ENCODE measurements around the gene TOR1AIP2.
A peak's percentile ranks its signal among the peaks of the same experiment; 100 is the strongest.
"Not testable (repeated sequence)": the region's sequence is repeated elsewhere in the genome, so short reads cannot be mapped to it uniquely, and the experiment has no call there.

The TOR1AIP2 gene

DNA sequence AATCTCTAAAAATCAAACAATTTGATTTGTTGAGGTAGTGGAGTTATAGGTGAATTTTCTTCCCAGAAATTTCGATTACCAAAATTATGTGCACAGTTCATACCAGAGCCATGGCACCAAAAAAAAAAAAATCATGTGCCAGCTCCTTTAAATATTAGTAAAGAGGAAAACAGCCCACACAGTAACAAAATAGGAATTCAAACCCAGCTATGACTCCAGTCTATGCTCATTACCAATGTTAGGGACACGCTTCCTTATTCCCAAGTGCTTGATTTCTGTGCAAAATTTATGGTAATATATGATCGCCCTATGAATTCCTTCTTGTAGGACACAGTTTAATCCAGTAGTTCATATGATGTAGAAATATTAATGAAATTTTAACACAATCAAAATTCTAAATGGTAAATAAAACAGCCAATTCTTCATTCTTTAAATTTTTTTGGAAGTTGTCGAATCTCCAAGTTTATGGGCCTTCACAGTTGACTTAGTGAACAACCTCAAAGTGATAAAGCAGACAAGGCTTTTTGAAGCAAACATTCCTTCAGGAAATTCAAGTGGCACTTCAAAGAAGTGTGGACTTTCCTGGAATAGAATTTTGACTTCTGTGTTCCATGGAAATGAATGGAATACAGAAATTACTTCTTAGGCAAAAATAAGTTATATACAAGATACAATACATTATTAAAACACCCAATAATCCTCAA is 1.9 kb downstream of the TOR1AIP2 start:
- DNase-seq (ENCODE audit: low spot score): no peak

DNA sequence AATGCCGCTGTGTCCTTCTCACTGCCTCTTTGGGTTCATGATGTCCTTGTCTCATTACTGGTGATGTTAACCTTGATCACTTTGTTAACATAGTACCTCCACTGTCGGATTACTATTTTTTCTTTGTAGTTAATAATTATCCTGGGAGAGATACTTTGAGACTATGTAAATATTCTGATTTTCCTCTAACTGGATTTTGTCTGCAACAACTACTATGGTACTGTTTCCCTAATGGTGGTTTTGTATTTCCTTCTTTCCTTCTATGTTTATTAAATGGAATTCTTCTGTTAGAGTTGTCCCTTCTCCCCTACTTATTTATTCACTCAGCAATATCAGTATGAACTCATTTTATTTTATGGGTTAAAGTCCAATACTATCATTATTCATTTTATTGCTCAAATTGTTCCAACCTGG is 4.2 kb downstream of the TOR1AIP2 start:
- DNase-seq (ENCODE audit: low spot score): no peak

DNA sequence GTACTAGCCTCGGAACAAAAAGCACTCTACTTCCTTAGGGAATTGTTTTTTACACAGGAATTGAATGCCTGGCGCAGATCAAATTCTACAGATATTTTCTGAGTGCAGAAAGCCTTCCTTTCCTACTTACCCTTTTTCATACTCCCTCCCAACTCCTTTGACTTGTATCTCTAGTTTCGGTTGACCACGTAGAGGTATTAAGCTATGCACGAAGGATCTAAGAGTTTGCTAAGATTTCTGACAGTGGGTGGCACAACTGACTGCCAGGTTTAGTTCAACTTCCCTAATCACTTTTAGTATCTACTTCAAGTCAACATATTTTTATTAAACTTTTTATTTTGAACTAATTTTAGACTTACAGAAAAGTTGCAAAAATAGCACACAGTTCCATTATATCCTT is 5.0 kb downstream of the TOR1AIP2 start:
- no peak for DNase-seq (ENCODE audit: low spot score)

DNA sequence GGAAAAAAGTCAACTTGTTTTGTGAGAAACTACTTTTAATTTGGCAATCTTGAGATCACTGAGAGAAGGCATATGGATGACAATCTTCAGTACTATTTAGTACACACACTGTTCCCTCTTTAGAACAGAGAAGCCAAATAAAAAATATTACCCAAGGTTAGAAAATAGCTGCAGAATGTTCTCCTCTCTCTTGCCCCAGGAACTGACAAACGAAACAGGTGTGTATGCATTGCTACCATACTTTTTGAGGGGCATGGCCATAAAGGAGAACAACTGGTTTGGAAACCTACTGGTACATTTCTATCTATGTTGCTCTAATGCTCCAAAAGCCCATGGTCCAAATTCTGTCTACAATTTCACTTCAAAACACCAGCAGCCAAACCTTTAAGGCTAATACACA is 5.7 kb downstream of the TOR1AIP2 start:
- no peak for DNase-seq (ENCODE audit: low spot score)

DNA sequence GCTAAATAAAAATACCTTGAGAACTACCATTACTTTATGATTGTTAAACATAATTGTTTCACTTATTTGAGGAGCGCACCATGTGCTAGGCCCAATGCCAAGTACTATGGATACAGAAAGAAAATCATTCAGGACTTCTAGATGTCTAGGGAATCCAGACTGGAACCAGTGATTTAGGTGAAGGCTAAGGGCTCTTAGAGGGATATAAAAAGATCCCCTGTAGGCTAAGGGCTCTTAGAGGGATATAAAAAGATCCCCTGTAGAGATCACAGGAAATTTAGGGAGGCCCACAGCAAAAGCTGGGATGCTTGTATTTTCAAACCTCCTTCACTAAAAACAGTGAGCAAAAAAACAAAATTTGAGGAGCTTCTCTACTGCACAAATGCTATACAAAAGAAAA is 6.7 kb downstream of the TOR1AIP2 start:
- no peak for DNase-seq (ENCODE audit: low spot score)

GRCh38 chr1:179867493-179868330 is 9.9 kb downstream of the TOR1AIP2 start:
- DNase-seq (ENCODE audit: low spot score): peak; percentile 64

- no peak for DNase-seq (ENCODE audit: low spot score)
Measured at GRCh38 chr1:179866616-179867015, 11.0 kb downstream of the TOR1AIP2 start.

DNA sequence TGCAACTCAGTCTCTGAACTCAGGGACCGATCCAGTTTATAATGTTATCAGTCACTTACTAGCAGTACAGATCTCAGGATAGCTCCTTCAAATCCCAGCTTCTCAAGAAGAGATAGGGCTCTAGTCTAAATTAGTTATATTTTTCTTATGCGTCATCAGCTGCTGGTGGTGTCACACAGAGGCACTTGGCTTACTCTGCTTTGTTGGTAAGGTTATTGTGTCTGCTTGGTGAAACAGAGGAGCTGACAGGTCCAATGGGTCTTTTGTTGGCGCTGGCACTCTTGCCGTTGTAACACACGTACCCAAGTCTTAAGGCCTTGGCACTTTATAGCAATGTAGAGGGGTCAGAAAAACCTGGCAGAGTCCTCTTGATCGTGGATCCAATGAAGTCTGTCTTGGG is 12.2 kb downstream of the TOR1AIP2 start:
- no peak for DNase-seq (ENCODE audit: low spot score)

- no peak for DNase-seq (ENCODE audit: low spot score)
Measured at GRCh38 chr1:179860652-179861051, 17.0 kb downstream of the TOR1AIP2 start.

DNA sequence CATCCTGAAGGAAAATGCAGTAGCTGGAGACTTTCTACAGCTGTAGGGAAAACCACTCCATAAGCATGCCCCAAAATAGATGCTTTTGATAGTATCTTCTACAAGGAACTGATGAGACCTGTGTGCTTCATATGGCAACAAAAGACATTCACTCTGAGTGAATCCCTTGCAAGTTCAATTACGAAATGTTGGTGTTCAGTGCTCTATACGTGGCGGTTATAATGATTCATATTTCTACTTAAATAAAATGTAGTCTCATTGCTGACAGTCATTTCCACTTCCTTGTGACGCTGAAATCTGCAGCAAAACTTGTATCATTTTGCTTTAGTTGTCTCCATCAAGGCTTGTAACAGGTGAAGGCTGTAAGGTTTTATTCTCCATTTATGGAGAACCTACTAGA is 20.6 kb downstream of the TOR1AIP2 start:
- no peak for DNase-seq (ENCODE audit: low spot score)

DNA sequence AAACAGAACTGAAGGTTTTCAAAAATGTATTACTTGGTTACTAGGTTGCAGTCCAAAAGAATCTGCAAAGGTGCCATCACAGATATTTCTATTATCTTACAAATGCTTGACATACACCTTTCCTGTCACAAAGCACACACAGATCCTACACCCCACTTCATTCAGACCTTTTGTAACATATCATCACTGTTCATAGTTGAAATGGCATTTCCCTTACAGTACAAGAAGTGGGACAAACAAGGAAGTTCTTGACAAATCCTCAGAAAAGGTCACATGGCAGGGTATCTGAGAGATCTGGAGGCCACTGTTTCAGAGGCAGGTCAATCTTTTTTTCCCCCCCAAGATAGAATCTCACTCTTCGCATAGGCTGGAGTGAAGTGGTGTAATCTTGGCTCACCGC is 21.3 kb downstream of the TOR1AIP2 start:
- no peak for DNase-seq (ENCODE audit: low spot score)

- DNase-seq (ENCODE audit: low spot score): not testable (repeated sequence)
Measured at GRCh38 chr1:179855831-179856230, 21.8 kb downstream of the TOR1AIP2 start.

DNA sequence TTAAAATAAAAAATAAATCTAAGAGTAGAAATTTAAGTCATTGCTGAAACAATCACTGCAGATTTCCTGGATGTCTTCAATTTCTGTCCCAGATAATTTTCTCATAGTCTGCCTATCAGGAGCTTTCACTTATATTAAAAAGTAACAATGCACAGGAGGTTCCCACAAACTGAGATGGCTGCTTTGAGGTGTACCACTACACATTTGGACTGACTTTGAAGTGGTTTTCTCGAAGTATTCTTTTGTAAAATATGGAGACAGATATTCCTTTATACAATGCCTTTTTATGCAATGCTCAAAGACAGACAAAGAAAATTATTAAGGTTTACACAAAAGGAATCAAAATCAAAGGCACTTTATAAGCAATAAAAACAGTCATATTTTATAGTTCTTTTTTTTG is 24.5 kb downstream of the TOR1AIP2 start:
- no peak for DNase-seq (ENCODE audit: low spot score)

- no peak for DNase-seq (ENCODE audit: low spot score)
Measured at GRCh38 chr1:179848233-179848632, 29.4 kb downstream of the TOR1AIP2 start.

DNA sequence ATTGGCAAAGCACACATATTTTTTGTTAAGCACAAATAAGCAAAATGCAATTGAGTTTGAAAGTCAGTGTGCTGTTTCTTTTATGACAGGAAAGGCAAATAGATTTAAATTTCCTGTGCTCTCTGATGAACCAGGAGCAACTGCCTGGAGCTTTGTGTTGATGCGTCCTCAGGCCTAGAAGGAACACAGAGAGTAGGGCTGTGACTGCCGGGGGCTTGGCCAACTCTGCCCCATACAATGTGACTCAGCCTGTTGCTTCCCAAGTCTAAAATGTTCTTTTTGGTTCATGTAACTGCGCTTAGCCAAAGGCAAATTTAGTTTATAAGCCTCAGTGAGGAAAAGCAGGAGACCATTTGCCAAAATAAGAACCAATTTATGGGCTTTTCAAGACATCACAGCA is 37.5 kb downstream of the TOR1AIP2 start:
- no peak for DNase-seq (ENCODE audit: low spot score)

- not testable (repeated sequence) for DNase-seq (ENCODE audit: low spot score)
Measured at GRCh38 chr1:179836686-179837445, 40.7 kb downstream of the TOR1AIP2 start.

DNA sequence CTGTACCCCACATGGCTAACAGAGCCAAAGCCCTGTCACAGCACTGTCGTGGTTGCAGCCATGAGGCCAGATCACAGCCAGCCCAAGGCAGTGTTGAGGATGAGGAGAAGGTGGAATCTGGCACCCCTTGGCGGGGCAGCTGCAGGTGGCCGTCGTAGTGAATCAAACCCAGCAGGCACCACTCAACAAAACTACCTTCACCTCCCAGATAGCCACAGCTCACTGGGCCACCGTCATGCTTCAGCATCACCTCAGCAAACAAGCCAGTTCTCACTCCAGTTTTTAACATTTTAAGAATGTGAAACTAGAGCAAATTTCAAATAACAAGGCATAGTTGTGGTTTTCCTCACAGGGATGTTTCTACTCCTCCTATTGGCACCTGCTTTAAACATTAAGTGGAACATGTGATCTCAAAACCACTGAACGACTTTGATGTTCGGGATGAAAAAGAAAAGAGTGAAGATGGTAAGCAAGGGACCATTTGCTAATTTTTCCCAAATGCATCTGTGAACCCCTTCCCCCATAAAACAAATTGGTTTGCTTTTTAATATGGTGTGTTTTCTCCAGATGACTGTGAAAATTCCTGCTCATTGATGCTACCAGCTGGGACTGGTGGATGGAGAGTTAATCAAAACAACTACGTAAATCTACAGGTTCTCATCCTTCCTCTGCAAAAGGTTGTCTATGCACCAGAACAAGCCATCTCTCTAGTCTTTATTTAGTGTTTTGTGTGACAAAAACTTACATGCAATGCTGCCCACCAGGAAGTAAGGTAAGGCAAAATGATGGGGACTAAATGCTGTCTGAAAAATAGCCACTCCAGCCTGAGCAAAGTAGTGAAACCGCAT is 45.5 kb downstream of the TOR1AIP2 start:
- no peak for DNase-seq (ENCODE audit: low spot score)

- no peak for DNase-seq (ENCODE audit: low spot score)
Measured at GRCh38 chr1:179831225-179831624, 46.4 kb downstream of the TOR1AIP2 start.

- DNase-seq (ENCODE audit: low spot score): no peak
Measured at GRCh38 chr1:179828554-179829110, 49.0 kb downstream of the TOR1AIP2 start.

GRCh38 chr1:179826626-179827280 is 50.9 kb downstream of the TOR1AIP2 start:
- no peak for DNase-seq (ENCODE audit: low spot score)

Data from ecto neural progenitor cell (in vitro differentiated cells).